HG03469 (cell line): ENCODE data around the gene WDR53.
"Not testable (repeated sequence)": the region's sequence is repeated elsewhere in the genome, so short reads cannot be mapped to it uniquely, and the experiment has no call there.

Experiments
- ATAC-seq: cut with Tn5 transposase; IDR thresholded peaks from one replicate; pipeline ENCODE4 v1.9.1; 2021; ENCODE audit warnings: mild to moderate bottlenecking, moderate library complexity, moderate number of reproducible peaks; ENCODE audit not compliant: unreplicated experiment

Gene WDR53

DNA sequence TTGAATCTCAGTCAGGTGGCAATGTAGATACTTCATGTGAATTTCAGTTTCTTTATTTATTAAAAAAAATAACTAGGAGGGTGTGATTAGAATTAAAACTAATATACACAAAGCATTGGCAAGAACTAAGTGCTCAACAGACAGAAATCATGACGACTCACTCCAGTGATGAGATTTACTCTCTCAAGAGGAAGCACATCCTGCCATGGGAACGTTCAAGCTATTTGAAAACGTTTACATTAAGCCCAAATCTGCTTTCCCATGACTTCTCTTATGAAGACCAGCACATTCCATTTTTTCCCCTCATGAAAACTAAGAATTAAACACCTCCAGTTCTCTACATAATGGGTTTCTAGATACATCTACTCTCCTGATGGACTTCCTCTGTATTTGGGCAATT lies 8.5 kb downstream of the WDR53 start:
- ATAC-seq: no peak

DNA sequence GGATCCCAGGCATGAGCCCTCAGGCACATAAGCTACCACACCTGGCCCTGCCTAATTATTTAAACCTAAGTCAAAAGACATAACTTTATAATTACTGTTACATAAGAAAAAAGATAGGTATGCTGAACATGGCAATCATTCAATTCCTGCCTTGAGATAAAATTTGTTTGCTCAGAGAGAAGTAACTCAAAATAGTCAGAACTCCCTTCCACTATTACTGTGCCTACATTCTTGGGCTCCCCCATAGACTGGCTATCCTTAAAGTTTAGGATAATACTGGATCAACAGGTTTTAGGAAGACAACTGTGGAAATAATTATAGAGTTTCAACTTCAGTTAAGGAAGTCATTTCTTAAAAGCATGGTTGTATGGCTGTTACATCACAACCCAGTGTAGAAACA lies 9.9 kb downstream of the WDR53 start:
- no peak for ATAC-seq

DNA sequence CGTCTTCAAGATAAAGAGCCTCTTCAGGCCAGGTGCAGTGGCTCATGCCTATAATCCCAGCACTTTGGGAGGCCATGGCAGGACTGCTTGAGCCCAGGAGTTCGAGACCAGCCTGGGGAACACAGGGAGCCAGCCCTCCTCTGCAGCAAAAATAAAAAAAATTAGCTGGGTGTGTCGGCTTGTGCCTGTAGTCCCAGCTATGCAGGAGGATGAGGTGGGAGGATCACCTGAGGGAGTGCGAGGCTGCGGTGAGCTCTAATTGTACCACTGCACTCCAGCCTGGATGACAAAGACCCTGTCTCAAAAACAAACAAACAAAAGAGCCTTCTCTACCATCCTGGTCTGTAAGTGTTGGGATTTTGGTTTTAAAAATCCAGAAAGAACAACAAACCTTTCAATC lies 11.1 kb downstream of the WDR53 start:
- no peak for ATAC-seq

DNA sequence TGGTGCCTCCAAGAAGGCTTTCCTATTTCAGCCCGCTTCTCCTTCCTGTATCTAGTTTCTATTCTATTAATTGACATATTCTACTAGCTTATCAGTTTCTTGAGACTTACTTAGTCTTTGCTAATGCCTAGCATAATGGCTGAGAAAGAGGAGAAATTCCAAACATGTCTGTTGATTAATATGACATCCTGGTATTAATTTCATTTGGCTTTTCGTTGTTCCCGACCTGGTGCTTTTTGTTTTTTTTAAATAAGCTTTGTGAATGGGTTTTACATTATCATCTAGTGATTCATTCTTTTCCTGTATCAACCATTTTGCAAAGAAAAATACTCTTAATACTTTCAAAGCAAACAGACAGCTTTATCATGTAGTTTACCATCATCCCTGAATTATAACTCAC lies 13.1 kb downstream of the WDR53 start:
- ATAC-seq: no peak

DNA sequence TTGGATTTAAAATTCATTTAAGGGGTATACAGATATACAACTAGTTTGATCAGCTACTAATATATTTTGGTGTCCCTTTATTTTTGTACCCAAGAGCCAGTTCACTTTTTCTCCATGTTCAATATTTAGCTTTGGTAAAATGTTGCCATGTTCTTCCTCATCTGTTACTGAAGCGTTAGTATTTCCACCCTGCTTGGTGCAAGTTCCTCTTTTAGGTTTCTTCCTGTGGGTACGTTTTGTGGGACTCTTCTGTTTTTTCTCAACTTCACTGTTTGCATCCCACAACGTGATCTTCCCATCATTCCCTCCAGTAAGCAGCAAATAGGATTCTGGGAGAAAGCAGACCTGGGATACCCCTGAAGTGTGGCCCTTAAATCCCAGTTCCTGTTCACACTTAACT lies 14.1 kb downstream of the WDR53 start:
- ATAC-seq: no peak

DNA sequence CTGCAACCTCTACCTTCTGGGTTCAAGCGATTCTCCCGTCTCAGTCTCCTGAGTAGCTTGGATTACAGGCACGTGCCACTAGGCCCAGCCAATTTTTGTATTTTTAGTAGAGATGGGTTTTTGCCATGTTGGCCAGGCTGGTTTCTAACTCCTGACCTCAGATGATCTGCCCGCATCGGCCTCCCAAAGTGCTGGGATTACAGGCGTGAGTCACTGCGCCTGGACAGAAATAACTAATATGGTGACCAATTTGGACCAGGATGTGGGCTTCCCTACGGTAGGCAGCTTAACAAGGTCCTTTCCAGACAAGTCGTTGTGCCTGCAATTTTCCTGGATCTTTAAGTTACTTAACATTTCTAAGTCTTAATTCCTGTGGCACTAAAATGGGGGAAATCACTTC lies 14.8 kb downstream of the WDR53 start:
- ATAC-seq: no peak

DNA sequence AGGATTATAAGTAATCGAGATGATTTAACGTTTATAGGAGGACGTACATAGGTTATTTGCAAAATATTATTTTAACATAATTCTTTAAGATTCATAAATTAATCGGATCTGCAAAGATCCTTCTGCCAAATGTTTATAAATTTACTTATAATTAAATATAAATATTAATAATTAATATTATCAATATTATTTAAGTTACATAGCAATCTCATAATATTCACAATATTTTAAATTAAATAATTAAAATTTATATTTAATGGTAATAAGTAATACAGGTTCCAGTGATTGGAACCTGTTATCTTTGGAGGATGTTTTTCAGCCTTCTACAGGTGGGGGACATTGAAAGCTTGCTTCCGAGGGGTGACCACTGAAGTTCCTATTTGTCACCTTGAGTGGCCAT lies 16.1 kb downstream of the WDR53 start:
- ATAC-seq: no peak

DNA sequence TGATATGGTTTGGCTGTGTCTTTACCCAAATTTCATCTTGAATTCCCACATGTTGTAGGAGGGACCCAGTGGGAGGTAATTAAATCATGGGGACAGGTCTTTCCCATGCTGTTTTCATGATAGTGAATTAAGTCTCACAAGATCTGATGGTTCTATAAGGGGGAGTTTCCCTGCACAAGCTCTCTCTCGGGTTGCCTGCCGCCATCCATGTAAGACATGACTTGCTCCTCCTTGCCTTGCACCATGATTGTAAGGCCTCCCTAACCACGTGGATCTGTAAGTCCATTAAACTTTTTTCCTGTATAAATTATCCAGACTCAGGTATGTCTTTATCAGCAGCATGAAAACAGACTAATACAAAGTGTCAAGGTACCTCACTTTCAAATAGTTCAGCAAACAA lies 18.2 kb downstream of the WDR53 start:
- not testable (repeated sequence) for ATAC-seq

DNA sequence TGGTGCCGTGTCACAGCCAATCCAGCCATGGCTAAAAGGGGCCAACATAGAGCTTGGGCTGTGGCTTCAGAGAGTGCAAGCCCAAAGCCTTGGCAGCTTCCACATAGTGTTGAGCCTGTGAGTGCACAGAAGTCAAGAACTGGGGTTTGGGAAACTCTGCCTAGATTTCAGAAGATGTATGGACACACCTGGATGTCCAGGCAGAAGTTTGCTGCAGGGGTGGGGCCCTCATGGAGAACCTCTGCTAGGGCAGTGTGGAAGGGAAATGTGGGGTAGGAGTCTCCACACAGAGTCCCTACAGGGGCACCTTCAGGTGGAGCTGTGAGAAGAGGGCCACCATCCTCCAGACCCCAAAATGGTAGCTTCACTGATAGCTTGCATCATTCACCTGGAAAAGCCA lies 19.0 kb downstream of the WDR53 start:
- not testable (repeated sequence) for ATAC-seq

DNA sequence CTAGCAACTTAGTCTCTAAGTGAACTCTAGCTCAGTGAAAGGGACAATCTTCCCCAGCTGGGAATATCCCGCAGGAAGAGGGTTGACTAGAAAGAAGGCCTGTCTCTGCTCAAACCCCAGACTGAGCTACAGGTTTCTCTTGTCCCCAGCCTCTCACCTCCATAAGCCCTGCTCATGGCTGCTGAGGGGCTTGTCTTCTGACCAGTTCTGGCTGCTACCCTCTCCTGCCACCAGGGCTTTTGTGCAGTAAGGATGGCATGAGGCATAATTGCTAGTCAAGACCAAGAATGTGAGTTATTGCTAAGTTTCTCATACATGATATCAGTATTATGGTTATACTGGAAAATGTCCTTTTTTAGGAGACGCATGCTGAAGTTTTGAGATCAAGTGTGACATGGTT lies 21.3 kb downstream of the WDR53 start:
- no peak for ATAC-seq

DNA sequence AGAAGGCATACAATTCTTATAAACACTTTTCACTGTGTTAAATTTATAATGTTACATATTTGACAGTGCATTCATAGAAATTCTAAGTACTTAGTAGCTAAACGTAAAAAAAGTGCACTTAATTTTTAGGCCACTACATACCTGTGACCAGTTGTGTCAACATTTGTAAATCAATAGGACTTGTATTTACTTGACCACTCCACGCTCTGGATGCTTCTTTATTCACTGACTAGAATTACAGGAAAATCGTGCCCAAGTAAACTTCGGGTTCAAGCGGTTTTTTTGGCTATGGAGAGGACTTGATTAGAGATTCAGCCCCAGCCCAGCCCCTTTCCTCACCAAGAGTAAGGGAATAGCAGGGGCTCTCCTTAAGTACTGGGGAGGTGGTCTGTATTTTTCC lies 21.8 kb downstream of the WDR53 start:
- no peak for ATAC-seq

DNA sequence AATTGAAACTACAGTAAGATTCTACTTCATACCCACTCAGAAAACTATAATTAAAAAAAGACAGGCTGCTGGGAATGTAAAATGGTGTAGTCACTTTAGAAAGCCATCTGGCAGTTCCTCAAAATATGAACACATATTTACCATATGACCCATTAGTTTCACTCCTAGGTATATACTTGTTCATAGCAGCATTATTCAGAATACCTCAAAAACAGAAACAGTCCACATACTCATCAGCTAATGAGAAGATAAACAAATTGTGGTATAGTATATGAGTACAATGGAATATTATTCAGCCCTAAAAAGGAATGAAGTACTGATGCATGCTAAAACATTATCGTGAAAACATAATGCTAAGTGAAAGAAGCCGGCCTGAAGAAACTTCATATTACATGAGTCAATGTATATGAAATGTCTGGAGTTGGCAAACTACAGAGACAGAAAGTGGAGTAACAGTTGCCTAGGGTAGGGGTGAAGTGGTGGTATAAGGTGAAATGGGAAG lies 23.8 kb downstream of the WDR53 start:
- ATAC-seq: no peak

DNA sequence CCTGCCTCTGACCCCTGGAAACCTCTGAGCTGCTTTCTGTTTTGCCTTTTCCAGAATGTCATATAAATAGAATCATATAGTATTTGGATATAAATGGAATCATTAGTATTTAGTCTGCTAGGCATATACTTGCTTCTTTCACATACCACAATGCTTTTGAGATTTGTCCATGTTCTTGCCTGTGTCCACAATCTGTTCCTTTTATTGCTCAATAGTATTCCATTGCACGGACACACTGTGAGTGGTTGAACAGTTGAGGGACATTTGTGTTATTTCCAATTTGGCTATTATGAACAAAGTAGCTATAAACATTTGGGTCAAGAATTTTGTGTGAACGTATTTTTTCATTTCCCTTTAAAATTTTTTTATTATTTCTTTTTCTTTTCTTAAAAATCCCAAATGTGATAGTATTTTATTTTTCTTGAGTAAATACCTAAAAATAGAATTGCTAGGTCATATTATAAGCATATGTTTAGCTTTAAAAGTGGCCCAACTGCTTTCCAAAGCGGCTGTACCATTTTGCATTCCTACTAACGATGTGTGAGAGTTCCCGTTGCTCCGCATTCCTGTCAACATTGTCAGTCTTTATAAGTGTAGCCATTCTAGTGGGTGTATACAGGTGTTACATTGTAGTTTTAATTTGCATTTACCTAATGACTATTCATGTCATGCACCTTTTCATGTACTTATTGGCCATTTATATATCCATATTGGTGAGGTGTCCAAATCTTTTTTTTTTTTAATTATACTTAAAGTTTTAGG lies 26.5 kb downstream of the WDR53 start:
- no peak for ATAC-seq

DNA sequence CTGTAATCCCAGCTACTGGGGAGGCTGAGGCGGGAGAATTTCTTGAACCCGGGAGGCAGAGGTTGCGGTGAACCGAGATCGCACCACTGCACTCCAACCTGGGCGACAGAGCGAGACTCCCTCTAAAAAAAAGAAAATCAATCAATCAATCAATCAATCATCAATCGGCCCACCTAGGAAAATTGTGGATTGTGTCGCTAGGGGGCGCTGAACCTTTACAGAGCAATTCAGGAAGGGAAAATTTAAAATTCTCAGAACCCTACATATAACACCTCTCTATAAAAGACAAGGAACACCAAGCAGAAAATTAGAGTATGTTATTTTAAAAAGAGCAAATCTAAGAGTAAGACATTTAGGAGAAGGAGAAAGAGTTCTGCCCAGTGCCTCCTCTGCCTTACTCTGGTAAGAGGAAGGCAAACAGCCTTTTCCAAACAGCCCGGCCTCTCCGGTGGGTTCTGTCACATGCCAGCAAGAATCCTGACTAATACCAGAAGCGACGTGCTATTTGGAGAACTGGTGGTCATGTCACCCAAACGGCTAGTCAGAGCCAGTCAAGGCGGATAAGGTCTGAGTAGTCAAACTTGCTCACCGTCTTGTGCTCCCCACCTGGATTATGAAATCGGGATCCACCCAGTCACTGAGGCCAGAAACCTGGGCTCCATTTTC lies 30.9 kb downstream of the WDR53 start:
- ATAC-seq: no peak

DNA sequence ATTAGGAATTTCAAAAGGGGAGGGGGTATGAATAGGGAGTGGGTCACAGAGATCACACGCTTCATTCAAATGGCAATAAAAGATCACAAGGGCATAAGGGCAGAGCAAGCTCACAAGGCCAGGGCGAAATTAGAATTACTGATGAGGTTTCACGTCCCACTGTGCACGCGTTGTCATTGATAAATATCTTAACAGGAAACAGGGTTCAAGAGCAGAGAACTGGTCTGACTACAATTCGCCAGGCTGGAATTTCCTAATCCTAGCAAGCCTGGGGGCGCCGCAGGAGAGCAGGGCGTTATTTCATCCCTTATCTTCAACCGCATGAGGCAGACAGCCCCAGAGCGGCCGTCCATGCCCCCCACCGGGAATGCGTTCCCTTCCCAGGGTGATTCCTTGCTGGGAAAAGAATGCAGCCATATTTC lies 35.1 kb downstream of the WDR53 start:
- ATAC-seq: no peak

DNA sequence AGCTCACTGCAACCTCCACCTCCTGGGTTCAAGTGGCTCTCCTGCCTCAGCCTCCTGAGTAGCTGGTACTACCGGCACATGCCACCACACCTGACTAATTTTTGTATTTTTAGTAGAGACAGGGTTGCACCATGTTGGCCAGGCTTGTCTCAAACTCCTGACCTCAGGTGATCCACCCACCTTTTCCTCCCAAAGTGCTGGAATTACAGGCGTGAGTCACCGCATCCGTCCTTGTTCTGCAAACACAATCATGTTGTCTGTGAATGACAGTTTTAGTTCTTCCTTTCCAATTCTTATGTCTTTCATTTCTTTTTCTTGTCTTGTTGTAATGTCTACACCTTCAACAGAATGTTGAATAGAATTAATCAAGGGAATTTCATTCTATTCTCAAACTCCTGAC lies 36.9 kb downstream of the WDR53 start:
- ATAC-seq: no peak

DNA sequence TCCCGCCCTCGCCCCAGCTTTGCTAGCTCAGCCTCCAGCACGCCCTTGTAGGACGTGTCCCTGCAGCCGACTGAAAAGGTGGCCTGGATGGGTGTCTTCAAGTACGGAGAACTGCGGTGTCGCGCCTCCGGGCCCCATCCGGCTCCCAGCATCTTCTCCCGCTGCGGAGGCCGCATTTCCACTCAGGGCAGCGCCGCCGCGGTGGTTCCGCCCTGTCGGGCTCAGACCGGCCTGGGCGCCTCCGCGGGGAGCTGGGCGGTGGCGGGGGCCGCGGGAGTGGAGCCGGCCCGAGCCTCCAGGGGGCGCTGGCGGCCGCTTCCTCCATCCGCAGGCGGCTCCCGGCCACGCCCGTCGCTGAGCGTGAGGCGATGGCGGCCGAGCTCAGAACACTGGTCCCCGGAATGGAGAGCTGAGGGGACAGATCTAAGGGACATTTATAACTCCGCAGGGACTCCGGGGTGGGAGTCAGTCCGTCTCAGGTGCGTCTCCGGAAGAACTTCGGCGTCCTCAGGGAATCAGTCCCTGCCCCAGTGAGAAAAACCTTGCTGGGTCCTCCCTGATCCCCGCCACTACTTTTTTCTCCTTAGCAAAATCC lies 39.6 kb downstream of the WDR53 start:
- peak; percentile 57 for ATAC-seq

DNA sequence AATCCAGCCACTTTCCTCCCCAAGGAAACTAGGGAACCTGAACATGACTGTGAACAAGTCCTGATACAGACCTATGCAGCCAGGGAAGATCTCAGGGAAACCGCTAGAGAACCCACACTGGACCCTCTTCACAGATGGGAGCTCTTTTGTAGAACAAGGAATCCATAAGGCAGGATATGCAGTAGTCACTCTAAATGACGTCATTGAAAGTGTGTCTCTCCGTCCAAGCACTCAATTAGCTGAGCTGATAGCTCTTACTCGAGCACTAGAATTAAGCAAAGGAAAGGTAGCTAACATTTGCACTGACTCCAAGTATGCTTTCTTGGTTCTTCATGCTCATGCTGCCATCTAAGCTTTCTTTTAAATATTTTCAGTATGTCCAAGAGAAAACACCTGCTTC lies 43.2 kb downstream of the WDR53 start:
- ATAC-seq: no peak

DNA sequence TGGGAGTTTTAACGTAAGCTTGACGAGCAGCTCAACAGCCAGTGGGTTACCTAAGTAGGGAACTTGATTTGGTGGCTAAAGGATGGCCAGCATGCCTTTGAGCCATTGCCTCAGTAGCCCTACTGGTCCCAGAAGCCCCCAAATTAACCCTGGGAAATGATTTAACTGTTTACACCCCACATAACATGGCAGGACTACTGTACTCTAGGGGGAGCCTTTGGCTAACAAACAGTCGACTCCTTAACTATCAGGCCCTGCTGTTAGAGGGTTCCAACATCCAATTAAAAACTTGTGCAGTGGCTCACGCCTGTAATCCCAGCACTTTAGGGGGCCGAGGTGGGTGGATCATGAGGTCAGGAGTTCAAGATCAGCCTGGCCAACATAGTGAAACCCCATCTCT lies 43.8 kb downstream of the WDR53 start:
- ATAC-seq: no peak

DNA sequence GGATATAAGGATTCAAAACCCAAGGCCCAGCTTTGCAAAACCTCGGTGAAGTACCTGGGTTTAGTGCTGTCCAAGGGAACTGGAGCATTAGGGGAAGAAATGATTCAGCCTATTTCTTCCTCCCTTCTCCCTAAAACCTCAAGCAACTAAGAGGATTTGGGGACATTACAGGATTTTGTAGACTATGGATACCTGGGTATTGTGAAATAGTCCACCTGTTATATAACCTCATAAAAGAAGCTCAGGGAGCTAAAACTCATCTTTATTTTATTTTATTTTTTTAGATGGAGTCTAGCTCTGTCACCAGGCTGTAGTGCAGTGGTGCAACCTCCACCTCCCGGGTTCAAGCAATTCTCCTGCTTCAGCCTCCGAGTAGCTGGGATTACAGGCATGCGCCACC lies 44.5 kb downstream of the WDR53 start:
- ATAC-seq: no peak

DNA sequence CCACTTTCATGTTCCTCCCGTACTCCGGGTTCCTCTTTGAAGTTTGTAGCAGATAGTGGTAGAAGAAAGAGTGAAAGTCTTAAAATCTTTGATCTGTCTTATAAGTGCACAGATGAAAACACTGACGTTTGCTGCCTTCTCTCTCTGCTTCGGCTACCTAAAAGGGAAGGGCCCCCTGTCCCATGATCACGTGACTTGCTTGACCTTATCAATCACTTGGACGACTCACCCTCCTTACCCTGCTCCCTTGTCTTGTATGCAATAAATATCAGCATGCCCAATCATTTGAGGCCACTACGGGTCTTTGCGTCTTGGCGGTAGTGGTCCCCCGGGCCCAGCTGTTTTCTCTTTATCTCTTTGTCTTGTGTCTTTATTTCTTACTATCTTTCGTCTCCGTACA lies 47.1 kb downstream of the WDR53 start:
- not testable (repeated sequence) for ATAC-seq

DNA sequence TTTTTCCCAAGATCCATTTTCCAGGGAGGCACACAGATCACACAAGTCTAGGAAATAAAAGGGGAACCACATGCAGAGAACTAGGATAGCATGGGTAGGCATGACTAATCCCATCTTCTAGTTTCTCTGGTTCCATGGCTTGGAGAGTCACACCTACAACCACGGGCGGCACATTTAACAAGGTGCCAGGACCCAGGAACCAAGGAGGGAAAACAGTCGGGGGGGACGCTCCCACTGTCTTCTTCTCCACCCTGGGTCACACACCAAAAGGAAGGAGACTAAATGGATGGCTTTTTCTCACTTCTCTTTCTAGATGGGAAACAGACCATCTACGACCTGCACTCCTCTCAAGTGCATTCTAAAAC lies 48.7 kb downstream of the WDR53 start:
- ATAC-seq: no peak
